ENCODE measurements around the gene DBX1. TPM values are rescaled to one million over a fixed set of nuclear protein-coding genes. Genes with fewer than 3 reads are reported as not detected.

DBX1 gene
- total and polyA plus RNA-seq, 10 of the 15 experiments (the other 5 are each of a cell fraction or from before 2014, with no cell fraction given): not detected

- TF ChIP-seq FOS (IDR thresholded peaks at IDR 0.05; ENCODE audit: borderline replicate concordance, extremely low read depth, insufficient read length) (no peak), FOXK2 (IDR thresholded peaks at IDR 0.05) (no peak), TARDBP (IDR thresholded peaks at IDR 0.05; ENCODE audit: borderline replicate concordance) (no peak), RBBP5 (conservative IDR thresholded peaks at IDR 0.05) (no peak)
These were observed 25.1 kb downstream of the DBX1 start (continued) for GRCh38 chr11:20134991-20135736.

GRCh38 chr11:20132667-20133039 is 27.6 kb downstream of the DBX1 start:
- intact Hi-C loops (cut with micrococcal nuclease; ENCODE audit: unreplicated experiment): loop anchor here (1.0 to 10.0 kb wide), 4 partner anchors 62 to 570 kb away; no protein-coding TSS in a partner anchor
- no peaks in the 10 kb centered on the region for H3K9me3 ChIP-seq (replicated peaks; ENCODE audit: control insufficient read depth, insufficient read depth, low read length)
- in situ Hi-C loops (cut with MboI): no loop called here
- TF ChIP-seq IKZF1 (conservative IDR thresholded peaks at IDR 0.05): no peak
- no peak for TF ChIP-seq NKRF (conservative IDR thresholded peaks at IDR 0.05)
- TF ChIP-seq NFYB (IDR thresholded peaks at IDR 0.05; ENCODE audit: insufficient read depth, low read depth, low read length): no peak
- TF ChIP-seq TCF3 (IDR thresholded peaks at IDR 0.05; ENCODE audit: borderline replicate concordance, insufficient read depth, low read depth, low read length): no peak
- POLR2A ChIA-PET: no interaction called here
- H3K4me3 ChIP-seq: no peak overlapping the region
- FAIRE-seq (no peak), ATAC-seq (no peak), DNase-seq (ENCODE audit: low read depth, low spot score) (no peak)
- H2AFZ ChIP-seq (ENCODE audit: control insufficient read depth, low read depth, low read length): no peak overlapping the region; the same call in 1 of the 2 replicates
- 49% methylated on average over 8 of the region's 8 CpGs for WGBS (ENCODE audit: insufficient coverage, insufficient replicate concordance, low lambda C conversion rate, missing lambda C conversion rate)
- H3K36me3 ChIP-seq (ENCODE audit: control insufficient read depth in 2 of 2, insufficient read depth in 2 of 2, low read length in 1 of 2): no peaks in the 10 kb centered on the region
- no peak overlapping the region for H3K4me2 ChIP-seq (ENCODE audit: control insufficient read depth, insufficient read depth)
- H3K27me3 ChIP-seq (replicated peaks in 1 of 2; ENCODE audit: control insufficient read depth in 2 of 2, insufficient read depth in 2 of 2, low read length in 1 of 2): peaks cover 1 to 7% of the 10 kb centered on the region in 2 experiments; a peak in 3 of 4 replicates
- no peaks in the 10 kb centered on the region for H3K79me2 ChIP-seq (ENCODE audit: control insufficient read depth, insufficient read depth, low read length)
- H3K27ac ChIP-seq (ENCODE audit: control insufficient read depth, insufficient read depth): no peak overlapping the region
- CTCF ChIA-PET: interaction anchor here (0.6 to 5.0 kb wide), 64 partner anchors 9 to 1029 kb away, joined by 3 to 47 read pairs (median 4); partner anchors contain the start of gene HTATIP2
- no TSS peak for BruUV-seq (replicated peaks)
- no peak overlapping the region for H3K9ac ChIP-seq (ENCODE audit: control insufficient read depth, insufficient read depth, low read length)
- no peaks in the 10 kb centered on the region for H4K20me1 ChIP-seq (ENCODE audit: control insufficient read depth, insufficient read depth)
- H3K4me1 ChIP-seq (ENCODE audit: control insufficient read depth, insufficient read depth, low read length): no peaks in the 10 kb centered on the region
- RAD21 ChIA-PET (ENCODE audit: unreplicated experiment): interaction anchor here (0.6 to 2.4 kb wide), 12 partner anchors 179 to 230 kb away, joined by 3 to 15 read pairs (median 6); partner anchors contain the start of gene HTATIP2
- SMC1A ChIA-PET (ENCODE audit: uncharacterized antibody, unreplicated experiment): interaction anchor here (0.6 to 2.5 kb wide), 21 partner anchors 10 to 570 kb away, joined by 3 to 19 read pairs (median 4); no protein-coding TSS in a partner anchor
